ENCODE results near the gene ALDH8A1.

The ALDH8A1 gene

DNA sequence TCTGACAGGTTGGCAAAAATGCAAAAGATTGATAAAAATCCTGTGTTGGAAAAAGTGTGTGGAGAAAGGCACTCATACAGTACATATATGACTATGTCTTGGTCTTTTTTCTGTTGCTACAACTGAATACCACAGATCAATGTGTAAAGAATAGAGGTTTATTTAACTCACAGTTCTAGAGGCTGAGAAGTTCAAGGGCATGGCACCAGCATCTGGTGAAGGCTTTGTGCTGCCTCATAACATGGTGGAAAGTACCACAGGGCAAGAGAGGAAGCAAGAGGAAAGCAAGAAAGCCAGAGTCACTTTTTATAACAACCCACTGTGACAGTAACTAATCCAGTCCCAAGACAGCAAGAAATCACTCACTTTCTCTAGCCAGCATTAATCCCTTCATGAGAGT, 57.5 kb downstream of the ALDH8A1 start:
- Histone ChIP-seq H3K9me3 (ENCODE audit: insufficient read depth, low read depth, low read length) (no peaks in the 10 kb centered on the region), H3K79me2 (ENCODE audit: insufficient read depth, low read length) (no peaks in the 10 kb centered on the region), H4K20me1 (ENCODE audit: insufficient read depth, low read length, poor library complexity, severe bottlenecking) (no peaks in the 10 kb centered on the region), H3K9ac (ENCODE audit: low read depth, low read length, poor library complexity, severe bottlenecking) (no peak overlapping the region), H3K4me2 (ENCODE audit: low read depth, low read length, poor library complexity, severe bottlenecking) (no peak overlapping the region), H3F3A (ENCODE audit: low read depth) (no peaks in the 10 kb centered on the region), H3K27me3 (ENCODE audit: insufficient read depth, low read length, poor library complexity, severe bottlenecking) (no peaks in the 10 kb centered on the region), H3K4me1 (ENCODE audit: insufficient read depth, low read length, poor library complexity, severe bottlenecking) (no peaks in the 10 kb centered on the region), H2AFZ (ENCODE audit: low read length) (no peak overlapping the region), H3K4me3 (ENCODE audit: low read length, poor library complexity, severe bottlenecking) (no peak overlapping the region), H3K9me2 (replicated peaks; ENCODE audit: low read depth, low read length) (no peaks in the 10 kb centered on the region), H3K36me3 (ENCODE audit: insufficient read depth, low read length) (no peaks in the 10 kb centered on the region)
- TF ChIP-seq EZH2phosphoT487 (IDR thresholded peaks at IDR 0.05; ENCODE audit: borderline replicate concordance): no peak
- TF ChIP-seq CTCF (conservative IDR thresholded peaks at IDR 0.05; ENCODE audit: low read length): no peak

DNA sequence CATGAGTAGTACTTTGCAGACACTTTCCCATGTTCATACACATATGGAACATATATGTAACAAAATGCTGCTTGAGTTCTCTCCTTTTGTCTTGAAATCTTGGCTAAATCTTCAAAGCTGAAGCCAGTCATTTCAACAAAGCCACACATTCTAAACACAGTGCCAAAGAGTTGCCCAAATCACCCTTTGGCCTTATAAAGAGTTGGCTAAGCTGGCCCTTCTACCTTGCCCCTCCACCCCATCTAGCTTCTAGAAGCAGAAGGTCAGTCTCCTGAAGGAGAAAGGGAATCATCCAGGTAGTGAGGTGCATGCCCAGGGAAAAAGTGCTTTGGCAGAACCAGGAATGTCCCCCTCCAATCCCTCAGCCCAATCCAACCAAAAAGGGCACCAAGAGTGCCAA, 58.3 kb downstream of the ALDH8A1 start:
- H2AFZ ChIP-seq (ENCODE audit: low read length): no peak overlapping the region
- no peak overlapping the region for H3K4me3 ChIP-seq (ENCODE audit: low read length, poor library complexity, severe bottlenecking)
- no peaks in the 10 kb centered on the region for H3F3A ChIP-seq (ENCODE audit: low read depth)
- no peaks in the 10 kb centered on the region for H3K9me3 ChIP-seq (ENCODE audit: insufficient read depth, low read depth, low read length)
- no peaks in the 10 kb centered on the region for H3K27me3 ChIP-seq (ENCODE audit: insufficient read depth, low read length, poor library complexity, severe bottlenecking)
- no peak overlapping the region for H3K4me2 ChIP-seq (ENCODE audit: low read depth, low read length, poor library complexity, severe bottlenecking)
- H3K9me2 ChIP-seq (replicated peaks; ENCODE audit: low read depth, low read length): no peaks in the 10 kb centered on the region
- H3K4me1 ChIP-seq (ENCODE audit: insufficient read depth, low read length, poor library complexity, severe bottlenecking): no peaks in the 10 kb centered on the region
- no peaks in the 10 kb centered on the region for H4K20me1 ChIP-seq (ENCODE audit: insufficient read depth, low read length, poor library complexity, severe bottlenecking)
- TF ChIP-seq EZH2phosphoT487 (IDR thresholded peaks at IDR 0.05; ENCODE audit: borderline replicate concordance) (no peak), CTCF (conservative IDR thresholded peaks at IDR 0.05; ENCODE audit: low read length) (no peak)
- no peaks in the 10 kb centered on the region for H3K79me2 ChIP-seq (ENCODE audit: insufficient read depth, low read length)
- H3K9ac ChIP-seq (ENCODE audit: low read depth, low read length, poor library complexity, severe bottlenecking): no peak overlapping the region
- no peaks in the 10 kb centered on the region for H3K36me3 ChIP-seq (ENCODE audit: insufficient read depth, low read length)

DNA sequence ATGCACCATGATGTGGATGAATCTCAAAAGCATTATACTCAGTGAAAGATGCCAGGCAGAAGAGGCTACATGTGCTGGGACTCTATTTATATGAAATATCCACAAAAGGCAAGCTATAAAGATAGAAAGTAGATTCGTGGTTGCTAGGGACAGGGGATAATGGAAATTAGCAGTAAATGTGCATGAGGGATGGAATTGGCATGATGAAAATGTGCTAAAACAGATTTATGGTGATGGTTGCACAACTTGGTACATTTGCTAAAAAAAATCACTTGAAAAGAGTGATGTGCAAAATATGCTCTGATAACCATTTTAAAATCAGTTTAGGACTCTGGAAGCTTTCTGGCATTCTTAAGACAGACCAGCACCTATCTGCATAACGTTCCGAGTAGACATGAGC, 61.6 kb downstream of the ALDH8A1 start:
- Histone ChIP-seq H3K36me3 (ENCODE audit: insufficient read depth, low read length) (no peaks in the 10 kb centered on the region), H3K4me2 (ENCODE audit: low read depth, low read length, poor library complexity, severe bottlenecking) (no peak overlapping the region), H3K4me3 (ENCODE audit: low read length, poor library complexity, severe bottlenecking) (no peak overlapping the region), H4K20me1 (ENCODE audit: insufficient read depth, low read length, poor library complexity, severe bottlenecking) (no peaks in the 10 kb centered on the region), H3F3A (ENCODE audit: low read depth) (no peaks in the 10 kb centered on the region), H3K9ac (ENCODE audit: low read depth, low read length, poor library complexity, severe bottlenecking) (no peak overlapping the region), H2AFZ (ENCODE audit: low read length) (no peak overlapping the region), H3K27me3 (ENCODE audit: insufficient read depth, low read length, poor library complexity, severe bottlenecking) (no peaks in the 10 kb centered on the region), H3K9me3 (ENCODE audit: insufficient read depth, low read depth, low read length) (no peaks in the 10 kb centered on the region), H3K4me1 (ENCODE audit: insufficient read depth, low read length, poor library complexity, severe bottlenecking) (no peaks in the 10 kb centered on the region), H3K9me2 (replicated peaks; ENCODE audit: low read depth, low read length) (no peaks in the 10 kb centered on the region), H3K79me2 (ENCODE audit: insufficient read depth, low read length) (no peaks in the 10 kb centered on the region)
- no peak for TF ChIP-seq CTCF (conservative IDR thresholded peaks at IDR 0.05; ENCODE audit: low read length)

All from Loucy (cell line).